ENCODE measurements around the gene CD151.

Gene CD151

GRCh38 chr11:797296-798092 is 35.3 kb upstream of the CD151 start:
- peak; percentile 93 to 96 for DNase-seq

GRCh38 chr11:798093-798713 is 34.5 kb upstream of the CD151 start, which contains the start of gene SLC25A22:
Gene SLC25A22, minus strand, starts transcription at chr11:798281. Its CDS starts 3,275 bp downstream, at chr11:795006.
- peak; percentile 69 to 80 for DNase-seq

GRCh38 chr11:799641-800316 is 33.0 kb upstream of the CD151 start:
- no peak for DNase-seq

GRCh38 chr11:800473-800872 is 32.3 kb upstream of the CD151 start:
- DNase-seq: no peak

GRCh38 chr11:801097-801780 is 31.5 kb upstream of the CD151 start:
- DNase-seq: no peak

- no peak for DNase-seq
Measured at GRCh38 chr11:802018-802617, 30.6 kb upstream of the CD151 start.

- DNase-seq: no peak
Measured at GRCh38 chr11:802693-803466, 29.9 kb upstream of the CD151 start.

GRCh38 chr11:803467-803742 is 29.3 kb upstream of the CD151 start:
- no peak for DNase-seq

GRCh38 chr11:803770-804598 is 28.8 kb upstream of the CD151 start:
- no peak for DNase-seq

GRCh38 chr11:804599-804964 is 28.2 kb upstream of the CD151 start:
- no peak for DNase-seq

- DNase-seq: peak; percentile 51 to 66
Measured at GRCh38 chr11:808427-809286, 24.1 kb upstream of the CD151 start.

- DNase-seq: peak; percentile 96 to 98
Measured at GRCh38 chr11:809287-810039, 23.3 kb upstream of the CD151 start, which contains the start of gene RPLP2. Gene RPLP2, plus strand, starts transcription at chr11:809967. Its CDS starts 268 bp downstream, at chr11:810235.

- DNase-seq: no peak
Measured at GRCh38 chr11:810040-810567, 22.6 kb upstream of the CD151 start.

- peak in 1 of 2 experiments; percentile 34 for DNase-seq
Measured at GRCh38 chr11:811446-812245, 21.1 kb upstream of the CD151 start.

GRCh38 chr11:812390-812789 is 20.4 kb upstream of the CD151 start:
- no peak for DNase-seq

GRCh38 chr11:813072-813455 is 19.7 kb upstream of the CD151 start:
- no peak for DNase-seq

- no peak for DNase-seq
Measured at GRCh38 chr11:813456-814096, 19.2 kb upstream of the CD151 start.
